Measurements from ENCODE around the gene UROD. TPM values are rescaled to one million over a fixed set of nuclear protein-coding genes. Genes with fewer than 3 reads are reported as not detected.
"Not testable (repeated sequence)": the region's sequence is repeated elsewhere in the genome, so short reads cannot be mapped to it uniquely, and the experiment has no call there.

The UROD gene
- total RNA-seq, 1 experiment from 2014 or later, result 76.9 TPM

DNA sequence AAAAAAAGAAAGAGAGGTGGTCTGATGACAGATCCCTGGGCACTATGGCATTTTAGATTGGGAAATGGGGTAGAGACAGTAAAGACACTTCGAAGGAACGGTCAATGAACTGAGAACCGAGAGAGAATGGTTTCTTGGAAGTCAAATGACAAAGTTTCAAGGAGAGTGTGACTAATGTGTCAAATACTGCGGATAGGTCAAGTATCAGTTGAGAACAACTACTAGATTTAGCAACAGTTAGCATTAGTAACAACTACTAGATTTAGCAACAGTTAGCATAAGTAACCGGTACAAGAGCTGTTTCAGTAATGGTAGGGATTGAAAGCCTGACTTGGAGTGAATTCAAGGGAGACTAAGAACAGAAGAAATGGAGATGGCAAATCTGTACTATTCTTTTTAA lies 35.0 kb downstream of the UROD start:
- POLR2A ChIA-PET, result no interaction called here
- CTCF ChIA-PET, result no interaction called here
- Mint-ChIP-seq H3K9me3 (ENCODE audit: unreplicated experiment) (no peaks in the 10 kb centered on the region), H3K4me3 (ENCODE audit: unreplicated experiment) (no peak overlapping the region), H3K27ac (ENCODE audit: low read depth, unreplicated experiment) (no peak overlapping the region), H3K4me1 (ENCODE audit: insufficient read depth, unreplicated experiment) (no peaks in the 10 kb centered on the region), H3K27me3 (ENCODE audit: insufficient read depth, unreplicated experiment) (peaks cover 10% of the 10 kb centered on the region), H3K36me3 (ENCODE audit: insufficient read depth, unreplicated experiment) (no peaks in the 10 kb centered on the region)
- DNase-seq (ENCODE audit: unreplicated experiment), result no peak
- no TSS peak for BruUV-seq (replicated peaks)
- intact Hi-C loops (cut with micrococcal nuclease), result no loop called here
- TF ChIP-seq, protein P1, sequence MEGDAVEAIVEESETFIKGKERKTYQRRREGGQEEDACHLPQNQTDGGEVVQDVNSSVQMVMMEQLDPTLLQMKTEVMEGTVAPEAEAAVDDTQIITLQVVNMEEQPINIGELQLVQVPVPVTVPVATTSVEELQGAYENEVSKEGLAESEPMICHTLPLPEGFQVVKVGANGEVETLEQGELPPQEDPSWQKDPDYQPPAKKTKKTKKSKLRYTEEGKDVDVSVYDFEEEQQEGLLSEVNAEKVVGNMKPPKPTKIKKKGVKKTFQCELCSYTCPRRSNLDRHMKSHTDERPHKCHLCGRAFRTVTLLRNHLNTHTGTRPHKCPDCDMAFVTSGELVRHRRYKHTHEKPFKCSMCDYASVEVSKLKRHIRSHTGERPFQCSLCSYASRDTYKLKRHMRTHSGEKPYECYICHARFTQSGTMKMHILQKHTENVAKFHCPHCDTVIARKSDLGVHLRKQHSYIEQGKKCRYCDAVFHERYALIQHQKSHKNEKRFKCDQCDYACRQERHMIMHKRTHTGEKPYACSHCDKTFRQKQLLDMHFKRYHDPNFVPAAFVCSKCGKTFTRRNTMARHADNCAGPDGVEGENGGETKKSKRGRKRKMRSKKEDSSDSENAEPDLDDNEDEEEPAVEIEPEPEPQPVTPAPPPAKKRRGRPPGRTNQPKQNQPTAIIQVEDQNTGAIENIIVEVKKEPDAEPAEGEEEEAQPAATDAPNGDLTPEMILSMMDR (IDR thresholded peaks at IDR 0.05; ENCODE audit: unreplicated experiment), result no peak

DNA sequence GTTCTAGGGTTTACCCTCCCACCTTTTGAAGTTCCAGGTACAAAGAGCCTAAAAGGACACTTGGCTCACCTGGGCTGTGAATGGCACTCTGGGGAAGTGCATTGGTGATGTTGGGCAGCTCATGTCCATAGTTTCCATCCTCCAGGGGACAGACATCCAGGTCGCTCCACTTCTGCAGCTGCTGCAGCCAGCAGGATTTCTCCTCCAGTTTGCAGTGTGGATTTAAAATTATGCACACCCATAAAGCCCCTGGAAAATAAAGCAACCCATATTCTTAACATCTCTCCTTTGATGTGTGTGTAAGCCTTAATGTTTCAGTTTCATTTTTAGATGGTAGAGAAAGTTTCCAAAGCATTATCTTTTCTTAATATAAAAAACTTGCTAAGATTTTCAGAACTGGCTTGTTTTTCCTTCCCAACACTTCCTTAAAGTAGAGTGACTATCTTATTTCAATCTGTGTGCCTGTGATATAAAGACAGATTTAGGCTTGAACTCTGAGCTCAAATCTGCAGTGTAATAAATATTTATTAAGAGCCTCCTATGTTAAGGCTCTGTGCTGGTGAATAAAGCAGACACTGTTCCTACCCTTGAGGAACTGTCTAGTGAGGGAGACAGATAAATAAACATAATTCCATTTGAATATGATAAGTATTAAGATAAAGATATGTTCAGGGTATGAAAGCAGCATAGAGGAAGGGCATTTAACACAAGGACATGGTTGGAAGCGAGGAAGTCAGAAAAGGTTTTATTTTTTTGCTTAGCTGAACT lies 39.1 kb downstream of the UROD start:
- peaks cover 23% of the 10 kb centered on the region for H3K27me3 Mint-ChIP-seq (ENCODE audit: insufficient read depth, unreplicated experiment)

DNA sequence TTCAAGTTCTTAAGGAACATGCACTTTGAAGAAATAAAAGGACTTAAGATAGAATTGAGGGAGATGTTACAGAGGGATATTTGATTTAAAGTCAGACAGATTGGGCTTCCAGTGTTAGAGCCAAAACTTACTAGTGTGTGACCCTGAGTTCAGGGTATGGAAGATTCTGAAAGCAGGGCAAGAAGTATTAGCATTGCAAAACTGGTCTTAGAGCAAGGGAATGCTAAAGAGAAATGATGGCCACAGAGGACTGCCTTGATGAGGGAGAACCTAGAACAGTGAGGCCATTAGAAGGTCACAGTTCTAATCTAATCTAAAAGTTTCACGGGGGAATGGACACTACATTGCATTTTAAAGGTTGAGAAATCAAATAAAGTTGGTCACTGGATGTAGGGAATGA lies 45.5 kb downstream of the UROD start:
- H3K36me3 Mint-ChIP-seq (ENCODE audit: insufficient read depth, unreplicated experiment), result no peaks in the 10 kb centered on the region
- POLR2A ChIA-PET, result no interaction called here
- TF ChIP-seq, protein P1 (IDR thresholded peaks at IDR 0.05; ENCODE audit: unreplicated experiment), result no peak
- no peak overlapping the region for H3K4me3 Mint-ChIP-seq (ENCODE audit: unreplicated experiment)
- H3K27me3 Mint-ChIP-seq (ENCODE audit: insufficient read depth, unreplicated experiment), result peaks cover 27% of the 10 kb centered on the region
- H3K27ac Mint-ChIP-seq (ENCODE audit: low read depth, unreplicated experiment), result no peak overlapping the region
- intact Hi-C loops (cut with micrococcal nuclease), result no loop called here
- H3K4me1 Mint-ChIP-seq (ENCODE audit: insufficient read depth, unreplicated experiment), result no peaks in the 10 kb centered on the region
- no TSS peak for BruUV-seq (replicated peaks)
- DNase-seq (ENCODE audit: unreplicated experiment), result no peak
- H3K9me3 Mint-ChIP-seq (ENCODE audit: unreplicated experiment), result no peaks in the 10 kb centered on the region
- CTCF ChIA-PET, result interaction anchor here (0.6 kb wide), 1 partner anchor 51 kb away, joined by 3 read pairs; no protein-coding TSS in a partner anchor

More for the DNA sequence above, 39.1 kb downstream of the UROD start:
- POLR2A ChIA-PET, result interaction anchor here (0.7 kb wide), 1 partner anchor 11 kb away, joined by 4 read pairs; no protein-coding TSS in a partner anchor
- BruUV-seq (replicated peaks), result no TSS peak
- no peaks in the 10 kb centered on the region for H3K9me3 Mint-ChIP-seq (ENCODE audit: unreplicated experiment)
- no peak for DNase-seq (ENCODE audit: unreplicated experiment)
- H3K4me1 Mint-ChIP-seq (ENCODE audit: insufficient read depth, unreplicated experiment), result no peaks in the 10 kb centered on the region
- intact Hi-C loops (cut with micrococcal nuclease), result no loop called here
- CTCF ChIA-PET, result interaction anchor here (0.7 kb wide), 1 partner anchor 228 kb away, joined by 3 read pairs; no protein-coding TSS in a partner anchor
- H3K36me3 Mint-ChIP-seq (ENCODE audit: insufficient read depth, unreplicated experiment), result no peaks in the 10 kb centered on the region
- H3K4me3 Mint-ChIP-seq (ENCODE audit: unreplicated experiment), result no peak overlapping the region
- H3K27ac Mint-ChIP-seq (ENCODE audit: low read depth, unreplicated experiment), result no peak overlapping the region
- TF ChIP-seq, protein P1 (IDR thresholded peaks at IDR 0.05; ENCODE audit: unreplicated experiment), result no peak

DNA sequence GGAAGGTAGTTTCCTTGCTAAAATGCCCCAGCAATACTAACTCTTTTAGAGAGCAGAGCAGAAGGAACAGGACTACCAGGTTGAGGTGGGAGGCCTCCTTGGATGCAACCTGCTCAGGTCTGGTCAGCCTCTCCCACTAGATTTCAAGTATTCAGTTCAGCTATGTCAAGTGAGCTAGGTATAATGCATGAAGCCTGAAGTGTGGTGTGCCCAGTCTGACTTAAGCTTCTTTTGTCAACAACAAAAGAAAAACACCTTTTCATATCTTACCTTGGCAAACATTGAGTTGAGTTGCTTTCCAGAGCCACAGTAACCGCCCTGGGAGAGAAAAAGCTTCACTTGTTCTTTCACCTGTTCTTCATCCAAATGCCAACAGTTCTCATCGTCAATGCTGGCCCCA lies 47.8 kb downstream of the UROD start:
- DNase-seq (ENCODE audit: unreplicated experiment), result no peak
- Mint-ChIP-seq H3K9me3 (ENCODE audit: unreplicated experiment) (no peaks in the 10 kb centered on the region), H3K4me1 (ENCODE audit: insufficient read depth, unreplicated experiment) (no peaks in the 10 kb centered on the region), H3K27me3 (ENCODE audit: insufficient read depth, unreplicated experiment) (peaks cover 27% of the 10 kb centered on the region), H3K27ac (ENCODE audit: low read depth, unreplicated experiment) (no peak overlapping the region), H3K4me3 (ENCODE audit: unreplicated experiment) (no peak overlapping the region), H3K36me3 (ENCODE audit: insufficient read depth, unreplicated experiment) (no peaks in the 10 kb centered on the region)
- TF ChIP-seq, protein P1 (IDR thresholded peaks at IDR 0.05; ENCODE audit: unreplicated experiment), result no peak
- ChIA-PET POLR2A (no interaction called here), CTCF (interaction anchor here (0.6 to 2.0 kb wide), 2 partner anchors 41 to 47 kb away, joined by 3 to 4 read pairs; no protein-coding TSS in a partner anchor)
- intact Hi-C loops (cut with micrococcal nuclease), result no loop called here
- no TSS peak for BruUV-seq (replicated peaks)

DNA sequence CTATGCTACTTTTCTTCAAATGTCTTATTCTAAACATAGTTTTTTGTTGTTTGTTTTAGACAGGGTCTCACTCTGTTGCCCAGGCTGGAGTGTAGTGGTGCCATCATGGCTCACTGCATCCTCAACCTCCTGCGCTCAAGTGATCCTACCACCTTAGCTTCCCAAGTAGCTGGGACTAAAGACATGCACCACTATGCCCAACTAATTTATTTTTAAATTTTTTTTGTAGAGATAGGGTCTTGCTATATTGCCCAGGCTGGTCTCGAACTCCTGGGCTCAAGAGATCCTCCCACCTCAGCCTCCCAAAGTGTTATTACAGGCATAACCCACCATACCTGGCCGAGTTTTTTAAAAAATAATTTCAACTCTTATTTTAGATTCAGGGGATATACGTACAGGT lies 50.4 kb downstream of the UROD start:
- H3K27me3 Mint-ChIP-seq (ENCODE audit: insufficient read depth, unreplicated experiment), result peaks cover 25% of the 10 kb centered on the region
- H3K4me1 Mint-ChIP-seq (ENCODE audit: insufficient read depth, unreplicated experiment); H3K4me3 Mint-ChIP-seq (ENCODE audit: unreplicated experiment); H3K9me3 Mint-ChIP-seq (ENCODE audit: unreplicated experiment); H3K27ac Mint-ChIP-seq (ENCODE audit: low read depth, unreplicated experiment); CTCF ChIA-PET; BruUV-seq (replicated peaks); H3K36me3 Mint-ChIP-seq (ENCODE audit: insufficient read depth, unreplicated experiment); intact Hi-C loops (cut with micrococcal nuclease); DNase-seq (ENCODE audit: unreplicated experiment): not testable (repeated sequence)
- POLR2A ChIA-PET, result interaction anchor here (1.0 kb wide), 1 partner anchor 11 kb away, joined by 4 read pairs; no protein-coding TSS in a partner anchor

Measured in MCF 10A (cell line).